DOHH2 (cell line): ENCODE measurements around the gene GBF1.

Source experiments
- H3F3A ChIP-seq: fragments of 200-600 bp; sonication (generic), shearing (Covaris generic); 2 replicates; pipeline ENCODE4 v1.6.0; 2016; ENCODE audit warnings: antibody characterized with exemption, mild to moderate bottlenecking; ENCODE audit not compliant: control insufficient read depth, insufficient read depth
- H3K27ac ChIP-seq: fragments of 200-600 bp; sonication (generic); 2 replicates; pipeline ENCODE4 v1.5.1; 2014; ENCODE audit warnings: low read depth, mild to moderate bottlenecking, low read length, moderate library complexity
- H3K27me3 ChIP-seq: fragments of 200-600 bp; sonication (generic); 2 replicates; pipeline ENCODE4 v1.6.1; 2014; ENCODE audit warnings: mild to moderate bottlenecking, low read length, mixed read lengths; ENCODE audit not compliant: control insufficient read depth
- H3K36me3 ChIP-seq: fragments of 200-600 bp; sonication (generic); 2 replicates; pipeline ENCODE4 v1.6.1; 2014; ENCODE audit warnings: mild to moderate bottlenecking, low read length, moderate library complexity, mixed read lengths; ENCODE audit not compliant: control insufficient read depth
- H3K4me1 ChIP-seq: fragments of 200-600 bp; sonication (generic); 2 replicates; pipeline ENCODE4 v1.6.1; 2014; ENCODE audit warnings: mild to moderate bottlenecking, low read length, mixed read lengths; ENCODE audit not compliant: control insufficient read depth
- H3K4me2 ChIP-seq: fragments of 200-600 bp; sonication (generic); 2 replicates; pipeline ENCODE4 v1.6.0; 2014; ENCODE audit warnings: mild to moderate bottlenecking, low read length, moderate library complexity
- H3K4me3 ChIP-seq: fragments of 200-600 bp; sonication (generic); 2 replicates; pipeline ENCODE4 v1.5.1; 2014; ENCODE audit warnings: mild to moderate bottlenecking, low read length, mixed read lengths
- H3K79me2 ChIP-seq: fragments of 200-600 bp; sonication (generic); 2 replicates; pipeline ENCODE4 v1.6.1; 2014; ENCODE audit warnings: mild to moderate bottlenecking, low read length, mixed read lengths; ENCODE audit not compliant: control insufficient read depth
- H3K9me2 ChIP-seq: fragments of 200-600 bp; sonication (generic); replicated peaks from 2 replicates; pipeline ENCODE4 v1.6.1; 2014; ENCODE audit warnings: mild to moderate bottlenecking, low read length, mixed read lengths; ENCODE audit not compliant: control insufficient read depth
- H3K9me3 ChIP-seq: fragments of 200-600 bp; sonication (generic); 2 replicates; pipeline ENCODE4 v1.6.1; 2014; ENCODE audit warnings: antibody characterized with exemption, low read length, mixed read lengths; ENCODE audit not compliant: control insufficient read depth, insufficient read depth
- H4K20me1 ChIP-seq: fragments of 200-600 bp; sonication (generic); 2 replicates; pipeline ENCODE4 v1.6.0; 2014; ENCODE audit warnings: low read depth, mild to moderate bottlenecking, antibody characterized with exemption, low read length, moderate library complexity; ENCODE audit not compliant: control insufficient read depth, insufficient read depth
- CTCF ChIP-seq: fragments of 200-600 bp; sonication (generic); IDR thresholded peaks from one replicate; pipeline ENCODE4 v1.5.1; 2014; ENCODE audit warnings: antibody characterized with exemption, mild to moderate bottlenecking, low read depth, low read length; ENCODE audit not compliant: poor library complexity, severe bottlenecking
- EZH2phosphoT487 ChIP-seq: fragments of 200-600 bp; sonication (generic); IDR thresholded peaks from 2 replicates; pipeline ENCODE4 v1.6.1; 2017; ENCODE audit warnings: borderline replicate concordance, mild to moderate bottlenecking, antibody characterized with exemption, low read length, moderate library complexity, mixed read lengths

GBF1 gene

GRCh38 chr10:102287991-102288390 is 42.7 kb downstream of the GBF1 start:
- Histone ChIP-seq H3F3A (no peaks in the 10 kb centered on the region), H3K9me3 (no peaks in the 10 kb centered on the region), H3K27ac (no peak overlapping the region), H3K79me2 (peaks cover 13% of the 10 kb centered on the region), H3K4me1 (no peaks in the 10 kb centered on the region), H3K27me3 (no peaks in the 10 kb centered on the region), H4K20me1 (peaks cover 3% of the 10 kb centered on the region; the same call in 1 of the 2 replicates), H3K4me2 (no peak overlapping the region), H3K4me3 (no peak overlapping the region), H3K36me3 (peaks cover 4% of the 10 kb centered on the region; the same call in 1 of the 2 replicates), H3K9me2 (no peaks in the 10 kb centered on the region)
- no peak for TF ChIP-seq EZH2phosphoT487
- TF ChIP-seq CTCF: no peak

GRCh38 chr10:102289356-102289755 is 44.0 kb downstream of the GBF1 start:
- no peaks in the 10 kb centered on the region for H3K9me3 ChIP-seq
- H3K9me2 ChIP-seq: no peaks in the 10 kb centered on the region
- H3K27me3 ChIP-seq: no peaks in the 10 kb centered on the region
- peaks cover 3% of the 10 kb centered on the region; the same call in 1 of the 2 replicates for H3K36me3 ChIP-seq
- H3K79me2 ChIP-seq: peaks cover 10% of the 10 kb centered on the region
- no peaks in the 10 kb centered on the region for H3F3A ChIP-seq
- no peak for TF ChIP-seq EZH2phosphoT487
- no peak for TF ChIP-seq CTCF
- no peaks in the 10 kb centered on the region for H3K4me1 ChIP-seq
- H3K4me2 ChIP-seq: no peak overlapping the region
- H3K4me3 ChIP-seq: no peak overlapping the region
- H3K27ac ChIP-seq: no peak overlapping the region
- peaks cover 3% of the 10 kb centered on the region; the same call in 1 of the 2 replicates for H4K20me1 ChIP-seq

GRCh38 chr10:102289840-102290239 is 44.5 kb downstream of the GBF1 start:
- Histone ChIP-seq H4K20me1 (peaks cover 1% of the 10 kb centered on the region; the same call in 1 of the 2 replicates), H3K4me2 (no peak overlapping the region), H3K79me2 (peaks cover 5% of the 10 kb centered on the region), H3K27me3 (no peaks in the 10 kb centered on the region), H3K9me2 (no peaks in the 10 kb centered on the region), H3F3A (no peaks in the 10 kb centered on the region), H3K4me3 (no peak overlapping the region), H3K36me3 (no peaks in the 10 kb centered on the region; the same call in 1 of the 2 replicates), H3K9me3 (no peaks in the 10 kb centered on the region), H3K27ac (no peak overlapping the region), H3K4me1 (no peaks in the 10 kb centered on the region)
- TF ChIP-seq CTCF (no peak), EZH2phosphoT487 (no peak)
